Stimulated activated naive CD8-positive, alpha-beta T cell treated with anti-CD3 and anti-CD28 coated beads, Interleukin-15, amount 100 ng/mL, for 72 hours (primary cell): ENCODE data around the gene SYT17.

Source experiments
- ATAC-seq: fragments of 150-1000 bp; cut with Tn5 transposase; 2 replicates; pipeline ENCODE4 v1.10.0; 2021; ENCODE audit warnings: mild to moderate bottlenecking, moderate library complexity
- DNase-seq, 2 donors: peaks; one replicate each; pipeline ENCODE4 v3.0.0; 2021 to 2022
- H3K27ac Mint-ChIP-seq, 2 donors: one replicate each; pipeline ENCODE4 v1.8.0; 2022; ENCODE audit warnings: mild to moderate bottlenecking in 2 of 2, mixed read lengths in 2 of 2, moderate library complexity in 2 of 2
- H3K27me3 Mint-ChIP-seq: one replicate; pipeline ENCODE4 v1.8.0; 2022; ENCODE audit warnings: mixed read lengths
- H3K4me1 Mint-ChIP-seq: one replicate; pipeline ENCODE4 v1.8.0; 2022; ENCODE audit warnings: mild to moderate bottlenecking, mixed read lengths
- H3K4me3 Mint-ChIP-seq, 2 donors: one replicate each; pipeline ENCODE4 v1.8.0; 2022; ENCODE audit warnings: mild to moderate bottlenecking in 2 of 2, mixed read lengths in 2 of 2, moderate library complexity in 1 of 2
- H3K9me3 Mint-ChIP-seq, 2 donors: one replicate each; pipeline ENCODE4 v1.8.0; 2022; ENCODE audit warnings: mixed read lengths in 2 of 2

SYT17 gene

DNA sequence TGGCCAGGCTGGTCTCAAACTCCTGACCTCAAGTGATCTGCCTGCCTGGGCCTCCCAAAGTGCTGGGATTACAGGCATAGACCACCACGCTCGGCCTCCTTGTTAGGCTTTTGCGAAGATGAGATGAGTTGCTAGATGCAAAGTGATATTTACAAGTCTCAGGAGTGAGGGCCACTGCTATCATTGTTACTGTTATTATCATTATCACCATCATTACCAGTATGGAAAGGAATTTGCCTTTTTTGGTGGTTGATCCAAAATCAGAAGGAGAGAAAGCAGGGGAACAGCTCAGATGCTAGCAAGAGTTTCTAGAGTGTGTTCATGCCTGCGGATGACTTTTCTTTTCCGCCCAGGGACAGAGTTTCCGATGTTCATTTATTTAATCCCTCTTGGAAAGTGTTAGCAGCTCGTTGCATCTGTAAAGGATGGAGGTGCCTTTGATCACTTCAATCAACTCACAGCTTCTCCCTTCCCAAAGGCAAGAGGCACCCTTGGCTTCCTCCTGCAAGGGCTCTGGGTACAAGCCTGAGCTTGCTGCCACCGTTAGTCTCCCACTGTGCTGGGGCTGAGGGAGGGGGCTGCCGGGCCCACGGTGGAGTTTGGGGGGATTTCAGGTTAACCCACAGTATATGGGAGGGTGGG is 32.7 kb upstream of the SYT17 start:
- ATAC-seq, result no peak
- no peaks in the 10 kb centered on the region for H3K9me3 Mint-ChIP-seq
- H3K4me1 Mint-ChIP-seq, result peaks cover 14% of the 10 kb centered on the region
- H3K27me3 Mint-ChIP-seq, result peaks cover 11% of the 10 kb centered on the region
- no peak overlapping the region for H3K27ac Mint-ChIP-seq
- H3K4me3 Mint-ChIP-seq, result no peak overlapping the region
- no peak for DNase-seq

DNA sequence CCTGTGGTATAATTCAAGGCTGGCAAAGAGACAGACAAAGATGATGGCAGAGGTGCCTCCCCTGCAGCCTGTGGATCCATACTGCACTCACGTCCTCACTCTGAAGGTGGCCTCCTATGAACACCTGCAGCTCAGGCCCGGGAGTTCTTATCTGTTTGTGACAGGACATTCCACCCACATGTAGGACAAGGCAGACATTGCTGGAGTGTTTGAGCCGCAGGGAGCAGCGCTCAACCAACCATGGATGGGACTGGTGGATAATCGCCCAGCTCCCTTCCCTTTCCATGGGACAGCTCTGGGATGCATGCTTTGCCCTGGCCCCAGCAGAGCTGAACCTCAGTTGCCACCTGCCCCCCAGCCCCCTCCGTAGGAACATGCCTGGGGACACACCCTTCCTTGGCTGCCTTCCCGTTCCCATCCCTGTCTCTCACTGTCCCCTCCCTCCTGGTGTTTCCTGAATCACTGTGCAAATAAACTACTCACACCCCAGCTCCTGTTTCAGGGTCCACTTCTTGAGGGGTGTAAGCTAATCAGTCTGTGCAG is 32.1 kb upstream of the SYT17 start:
- Mint-ChIP-seq H3K27ac (no peak overlapping the region), H3K9me3 (no peaks in the 10 kb centered on the region), H3K4me3 (no peak overlapping the region), H3K4me1 (peaks cover 7% of the 10 kb centered on the region), H3K27me3 (peaks cover 17% of the 10 kb centered on the region)
- ATAC-seq (no peak), DNase-seq (no peak)

DNA sequence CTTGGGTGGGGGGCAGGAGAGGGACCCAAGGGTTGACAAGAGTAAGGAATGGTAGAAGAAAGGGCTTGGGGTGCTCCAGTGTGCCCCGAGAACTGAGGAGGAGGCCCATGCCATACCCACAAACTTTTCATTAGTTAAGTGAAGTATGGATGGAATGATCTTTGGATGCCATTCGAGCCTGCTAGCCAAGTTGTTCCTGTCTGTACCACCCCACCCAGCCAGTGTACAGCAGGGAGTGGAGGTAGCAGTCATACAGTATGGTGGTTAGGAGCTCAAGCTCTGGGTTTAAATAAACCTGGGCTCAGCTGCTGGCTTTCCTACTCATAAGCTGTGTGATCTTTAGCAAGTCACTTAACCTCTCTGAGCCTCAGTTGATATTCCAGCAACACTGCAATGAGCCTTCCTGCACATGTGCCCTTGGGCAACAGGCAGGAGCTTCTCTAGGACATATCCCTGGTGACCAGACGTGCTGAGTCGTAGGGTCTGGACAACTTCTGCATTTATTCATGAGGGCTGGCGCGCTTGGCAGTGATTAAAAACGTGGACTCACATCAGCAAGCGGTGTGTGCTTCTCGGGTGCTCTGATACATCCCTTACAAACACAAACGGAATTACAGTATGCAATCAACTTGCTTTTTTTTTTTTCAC is 31.4 kb upstream of the SYT17 start:
- H3K27me3 Mint-ChIP-seq, result peaks cover 24% of the 10 kb centered on the region
- H3K4me3 Mint-ChIP-seq, result no peak overlapping the region
- peaks cover under 1% of the 10 kb centered on the region for H3K4me1 Mint-ChIP-seq
- ATAC-seq (no peak), DNase-seq (no peak)
- no peak overlapping the region for H3K27ac Mint-ChIP-seq
- no peaks in the 10 kb centered on the region for H3K9me3 Mint-ChIP-seq

DNA sequence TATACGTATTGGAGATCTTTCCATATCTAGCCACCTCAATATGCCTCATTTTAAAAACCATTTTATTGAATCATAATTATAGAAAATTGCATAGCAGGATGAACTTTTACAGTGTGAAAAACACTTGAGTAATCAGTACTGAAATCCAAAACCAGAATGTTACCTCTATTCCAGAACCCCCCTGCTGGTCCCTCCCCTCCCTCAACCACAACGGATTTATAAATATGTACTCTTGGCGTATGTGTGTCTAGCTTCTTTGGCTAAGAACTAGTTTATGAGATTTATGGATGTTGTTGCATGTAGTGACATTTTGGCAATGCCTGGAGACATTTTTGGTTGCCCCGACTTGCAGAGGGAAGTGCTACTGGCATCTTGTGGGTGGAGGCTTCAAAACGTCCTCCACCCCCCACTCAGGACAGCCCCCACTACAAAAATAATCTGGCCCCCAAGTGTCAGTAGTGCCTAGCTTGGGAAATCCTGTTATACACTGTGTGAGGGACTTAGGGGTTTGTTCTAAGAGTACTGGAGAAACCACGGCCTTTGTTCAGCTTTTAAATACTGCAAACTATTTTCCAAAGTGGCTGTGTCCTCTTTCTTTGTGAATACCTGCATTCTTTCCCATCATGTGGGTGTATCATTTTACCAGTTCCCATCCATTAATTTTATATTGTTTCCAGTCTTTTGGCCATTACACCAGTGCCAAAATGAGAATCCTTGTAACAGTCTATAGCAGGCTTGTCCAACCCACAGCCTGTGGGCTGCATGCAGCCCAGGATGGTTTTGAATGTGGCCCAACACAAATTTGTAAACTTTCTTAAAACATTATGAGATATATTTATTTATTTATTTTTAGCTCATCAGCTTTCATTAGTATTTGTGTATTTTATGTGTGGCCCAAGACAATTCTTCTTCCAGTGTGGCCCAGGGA is 30.6 kb upstream of the SYT17 start:
- Mint-ChIP-seq H3K9me3 (no peaks in the 10 kb centered on the region), H3K4me1 (no peaks in the 10 kb centered on the region), H3K27me3 (peaks cover 24% of the 10 kb centered on the region), H3K27ac (no peak overlapping the region), H3K4me3 (no peak overlapping the region)
- DNase-seq, result no peak
- ATAC-seq, result no peak

DNA sequence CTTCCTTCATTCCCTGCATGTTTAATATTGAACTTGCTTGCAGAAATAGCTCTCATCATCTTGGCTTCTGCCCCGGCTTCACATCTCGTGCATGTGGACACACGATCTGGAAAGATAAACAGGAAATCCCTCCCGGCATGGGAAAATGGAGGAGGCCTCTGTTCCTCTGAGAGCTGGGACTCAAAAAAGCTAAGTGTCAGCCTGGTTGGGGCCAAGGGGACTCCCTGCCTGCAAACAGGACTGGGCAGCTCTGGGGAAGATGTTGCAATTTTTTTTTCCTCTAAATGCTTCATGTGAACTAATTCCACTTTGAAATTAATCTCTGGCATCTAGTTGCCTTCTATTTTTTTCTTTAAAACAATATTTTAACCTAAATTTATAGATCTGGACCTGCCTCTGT is 29.4 kb upstream of the SYT17 start:
- DNase-seq (no peak), ATAC-seq (no peak)
- no peaks in the 10 kb centered on the region for H3K9me3 Mint-ChIP-seq
- H3K4me3 Mint-ChIP-seq, result no peak overlapping the region
- H3K27me3 Mint-ChIP-seq, result peaks cover 24% of the 10 kb centered on the region
- no peak overlapping the region for H3K27ac Mint-ChIP-seq
- no peaks in the 10 kb centered on the region for H3K4me1 Mint-ChIP-seq

DNA sequence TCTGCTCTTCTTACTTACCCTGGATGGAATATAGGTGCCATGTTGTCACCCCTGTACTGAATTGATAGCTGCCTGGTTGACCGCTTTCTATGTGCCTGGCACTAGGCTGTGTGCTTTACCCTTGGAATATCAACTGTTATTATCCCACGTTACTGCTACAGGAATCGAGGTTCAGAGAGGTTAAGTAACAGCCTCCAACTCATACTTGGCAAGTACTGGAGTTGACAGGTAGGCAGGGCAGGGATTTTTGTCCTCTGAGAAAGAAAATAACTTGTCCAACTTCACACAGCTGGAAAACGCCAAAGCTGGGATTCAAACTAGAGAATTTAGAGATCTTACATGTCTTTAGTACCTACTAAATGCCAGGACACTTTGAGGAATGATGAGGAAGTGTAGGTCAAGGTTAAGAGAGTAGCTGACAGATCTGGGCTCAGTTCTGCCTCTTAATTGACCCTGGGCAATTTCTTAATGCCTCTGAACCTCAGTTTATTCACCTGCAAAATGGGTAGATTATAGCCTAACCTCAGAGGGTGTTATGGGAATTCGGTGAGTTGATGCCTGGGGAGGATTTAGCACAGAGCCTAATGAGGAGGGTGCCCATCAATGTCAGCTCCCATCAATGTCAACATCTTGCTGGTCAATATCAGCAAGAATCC is 28.5 kb upstream of the SYT17 start:
- Mint-ChIP-seq H3K4me1 (no peaks in the 10 kb centered on the region), H3K27me3 (peaks cover 26% of the 10 kb centered on the region), H3K27ac (no peak overlapping the region), H3K4me3 (no peak overlapping the region), H3K9me3 (no peaks in the 10 kb centered on the region)
- DNase-seq (no peak), ATAC-seq (no peak)

DNA sequence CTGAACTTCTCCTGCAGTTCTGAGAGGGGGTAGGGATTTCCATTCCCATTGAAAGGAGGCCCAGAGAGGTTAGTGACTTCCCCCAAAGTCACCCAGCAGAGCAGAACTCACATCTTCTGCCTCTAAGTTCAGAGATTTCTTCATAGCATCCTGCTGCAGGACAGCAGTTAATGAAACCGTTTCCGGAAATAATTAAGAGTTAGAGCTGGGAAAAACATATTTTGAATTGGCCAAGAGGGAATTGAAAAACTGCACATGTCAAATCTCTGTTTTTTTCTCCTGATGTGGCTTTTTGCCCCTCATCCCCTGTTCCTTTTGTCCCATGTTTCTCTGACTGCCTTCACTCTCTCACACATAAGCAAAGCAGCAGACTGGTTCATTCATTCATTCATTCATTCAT is 27.6 kb upstream of the SYT17 start:
- no peak overlapping the region for H3K4me3 Mint-ChIP-seq
- H3K4me1 Mint-ChIP-seq, result no peaks in the 10 kb centered on the region
- no peak overlapping the region for H3K27ac Mint-ChIP-seq
- DNase-seq (no peak), ATAC-seq (no peak)
- no peaks in the 10 kb centered on the region for H3K9me3 Mint-ChIP-seq
- H3K27me3 Mint-ChIP-seq, result peaks cover 33% of the 10 kb centered on the region

DNA sequence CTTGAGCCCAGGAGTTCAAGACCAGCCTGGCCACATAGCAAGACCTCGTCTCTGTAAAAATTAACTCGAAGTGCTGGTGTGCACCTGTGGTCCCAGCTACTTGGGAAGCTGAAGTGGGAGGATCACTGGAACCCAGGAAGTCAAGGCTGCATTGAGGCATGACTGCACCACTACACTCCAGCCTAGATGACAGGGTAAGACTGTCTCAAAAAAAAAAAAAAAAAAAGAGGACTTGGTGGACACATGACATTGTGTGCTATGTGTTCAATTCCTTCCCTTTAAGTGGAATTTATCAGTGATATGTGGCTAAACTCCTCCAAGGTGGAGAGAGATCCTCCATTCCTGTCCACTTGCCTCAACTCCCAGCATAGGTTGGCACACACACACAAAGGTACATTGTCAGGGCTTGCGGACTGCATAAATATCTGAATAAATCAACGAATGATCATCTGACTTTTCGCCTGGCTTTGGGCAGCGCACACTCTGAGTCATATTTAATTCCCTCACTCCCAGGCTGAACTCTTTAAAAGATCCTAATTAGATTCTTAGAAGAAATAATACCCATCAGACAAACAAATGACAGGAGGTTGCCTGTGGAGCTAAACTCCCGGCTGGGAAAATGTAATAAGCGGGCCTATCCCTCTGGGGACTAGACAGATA is 25.0 kb upstream of the SYT17 start:
- Mint-ChIP-seq H3K4me1 (no peaks in the 10 kb centered on the region), H3K27ac (no peak overlapping the region), H3K4me3 (no peak overlapping the region), H3K9me3 (peaks cover 0 to 9% of the 10 kb centered on the region in 2 donors), H3K27me3 (peaks cover 23% of the 10 kb centered on the region)
- ATAC-seq (no peak), DNase-seq (no peak)

DNA sequence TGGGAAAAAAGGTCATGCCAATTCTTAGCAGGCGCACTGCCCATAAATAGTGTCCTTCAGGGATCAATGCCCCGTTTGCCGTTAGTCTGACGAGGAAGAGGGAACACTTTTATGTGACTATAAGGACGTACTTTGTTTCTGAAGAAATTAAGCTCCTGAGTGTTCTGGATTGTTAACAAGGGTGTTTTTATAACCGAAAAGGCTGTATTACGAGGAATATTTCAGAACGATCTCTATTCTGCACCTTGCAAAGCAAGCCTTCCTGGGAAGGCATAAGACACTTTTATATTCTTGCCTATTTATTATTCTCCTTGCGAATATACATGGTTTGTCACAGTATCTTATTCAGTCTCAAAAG is 24.5 kb upstream of the SYT17 start:
- Mint-ChIP-seq H3K4me1 (no peaks in the 10 kb centered on the region), H3K9me3 (peaks cover 0 to 14% of the 10 kb centered on the region in 2 donors), H3K27ac (no peak overlapping the region), H3K4me3 (no peak overlapping the region), H3K27me3 (peaks cover 23% of the 10 kb centered on the region)
- no peak for DNase-seq
- no peak for ATAC-seq

DNA sequence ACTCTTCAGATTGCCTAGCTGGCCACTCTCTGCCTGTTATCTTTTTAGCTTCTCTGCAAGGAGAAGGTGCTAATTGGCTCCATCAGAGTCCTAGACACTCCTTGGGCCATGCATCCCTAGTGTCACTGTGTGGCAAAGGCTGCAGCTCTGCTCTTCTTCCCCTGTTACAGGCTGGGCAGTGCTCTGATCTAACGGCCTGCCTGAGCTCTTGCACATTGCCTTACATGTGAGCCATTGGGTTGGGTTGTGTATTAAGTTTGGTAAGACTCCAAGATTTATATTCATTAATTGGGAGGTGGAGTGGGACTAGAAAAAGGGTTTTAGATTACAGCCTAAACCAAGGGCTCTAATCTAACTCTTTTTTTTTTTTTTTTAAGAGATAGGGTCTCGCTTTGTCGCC is 23.0 kb upstream of the SYT17 start:
- no peak for DNase-seq
- peaks cover 29% of the 10 kb centered on the region for H3K27me3 Mint-ChIP-seq
- no peak for ATAC-seq
- H3K27ac Mint-ChIP-seq, result no peak overlapping the region
- H3K9me3 Mint-ChIP-seq, result peaks cover 0 to 19% of the 10 kb centered on the region in 2 donors
- no peaks in the 10 kb centered on the region for H3K4me1 Mint-ChIP-seq
- H3K4me3 Mint-ChIP-seq, result no peak overlapping the region

DNA sequence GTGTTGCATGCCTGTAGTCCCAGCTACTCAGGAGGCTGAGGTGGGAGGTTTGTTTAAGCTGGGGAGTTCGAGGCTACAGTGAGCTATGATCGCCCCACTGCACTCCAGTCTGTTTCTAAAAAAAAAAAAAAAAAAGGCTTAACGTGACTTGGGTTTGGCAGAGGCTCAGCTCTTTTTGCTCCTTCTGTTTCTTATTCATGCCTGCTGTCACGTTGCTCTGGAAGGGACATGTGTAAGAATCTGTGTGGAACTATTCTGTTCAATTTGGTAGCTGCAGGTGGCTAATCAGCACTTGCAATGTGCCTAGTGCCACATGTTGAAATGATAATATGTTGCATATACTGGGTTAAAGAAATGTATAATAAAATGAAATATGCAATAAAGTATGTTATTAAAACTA is 20.9 kb upstream of the SYT17 start:
- no peak overlapping the region for H3K27ac Mint-ChIP-seq
- H3K9me3 Mint-ChIP-seq, result peaks cover 0 to 19% of the 10 kb centered on the region in 2 donors
- H3K27me3 Mint-ChIP-seq, result peaks cover 29% of the 10 kb centered on the region
- H3K4me3 Mint-ChIP-seq, result no peak overlapping the region
- ATAC-seq, result no peak
- no peak for DNase-seq
- no peaks in the 10 kb centered on the region for H3K4me1 Mint-ChIP-seq

DNA sequence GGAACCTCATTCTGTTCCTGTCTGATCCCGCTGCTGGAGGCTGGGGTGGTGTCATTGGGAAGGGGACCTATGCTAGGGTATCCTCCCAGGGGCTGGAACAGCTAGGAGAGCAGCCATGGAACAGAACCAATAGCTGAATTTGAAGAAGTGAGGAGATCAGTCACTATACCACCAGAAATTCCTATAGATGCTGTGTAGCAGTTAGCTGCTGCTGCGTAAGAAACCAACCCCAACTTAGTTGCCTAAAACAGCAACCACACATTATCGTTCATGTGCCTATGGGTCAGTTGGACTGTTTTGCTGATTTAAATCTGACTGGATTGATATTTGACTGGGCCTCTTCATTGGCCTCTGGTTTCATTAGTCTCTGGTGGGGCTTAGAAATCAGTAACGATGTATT is 20.4 kb upstream of the SYT17 start:
- peaks cover 0 to 19% of the 10 kb centered on the region in 2 donors for H3K9me3 Mint-ChIP-seq
- H3K27ac Mint-ChIP-seq, result no peak overlapping the region
- ATAC-seq, result no peak
- no peak for DNase-seq
- no peak overlapping the region for H3K4me3 Mint-ChIP-seq
- H3K4me1 Mint-ChIP-seq, result no peaks in the 10 kb centered on the region
- peaks cover 29% of the 10 kb centered on the region for H3K27me3 Mint-ChIP-seq

DNA sequence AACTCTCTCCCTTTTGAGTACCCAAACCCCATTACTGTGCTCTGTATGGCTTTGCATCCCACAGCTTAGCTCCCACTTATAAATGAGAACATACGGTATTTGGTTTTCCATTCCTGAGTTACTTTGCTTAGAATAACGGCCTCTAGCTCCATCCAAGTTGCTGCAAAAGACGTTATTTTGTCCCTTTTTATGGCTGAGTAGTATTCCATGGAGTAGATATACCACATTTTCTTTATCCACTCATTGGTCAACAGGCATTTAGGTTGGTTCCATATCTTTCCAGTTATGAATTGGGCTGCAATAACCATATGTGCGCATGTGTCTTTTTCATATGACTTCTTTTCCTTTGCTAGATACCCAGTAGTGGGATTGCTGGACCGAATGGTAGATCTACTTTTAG is 19.9 kb upstream of the SYT17 start:
- DNase-seq, result no peak
- Mint-ChIP-seq H3K9me3 (peaks cover 0 to 22% of the 10 kb centered on the region in 2 donors), H3K4me3 (no peak overlapping the region), H3K27me3 (peaks cover 33% of the 10 kb centered on the region), H3K27ac (no peak overlapping the region), H3K4me1 (no peaks in the 10 kb centered on the region)
- ATAC-seq, result no peak

DNA sequence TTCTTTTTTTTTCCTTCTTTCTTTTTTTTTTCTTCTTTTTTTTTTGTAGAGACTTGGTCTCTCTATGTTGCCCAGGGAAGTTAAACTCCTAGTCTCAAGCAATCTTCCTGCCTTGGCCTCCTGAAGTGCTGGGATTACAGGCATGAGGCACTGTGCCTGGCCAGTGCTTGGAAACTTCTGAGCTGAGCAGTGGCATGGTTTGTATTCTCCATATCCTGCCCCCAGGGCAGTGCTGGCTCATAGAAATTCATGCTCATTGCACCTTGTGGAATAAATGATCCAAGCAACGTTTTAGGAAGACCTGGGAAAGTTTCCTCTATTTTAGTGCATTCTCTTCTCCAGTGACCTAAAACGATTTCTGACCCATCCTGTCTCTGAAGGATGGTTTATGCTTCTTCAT is 16.7 kb upstream of the SYT17 start:
- no peak for ATAC-seq
- DNase-seq, result no peak
- H3K4me1 Mint-ChIP-seq, result no peaks in the 10 kb centered on the region
- no peak overlapping the region for H3K27ac Mint-ChIP-seq
- peaks cover 28% of the 10 kb centered on the region for H3K27me3 Mint-ChIP-seq
- H3K4me3 Mint-ChIP-seq, result no peak overlapping the region
- H3K9me3 Mint-ChIP-seq, result peaks cover 3 to 26% of the 10 kb centered on the region in 2 donors

DNA sequence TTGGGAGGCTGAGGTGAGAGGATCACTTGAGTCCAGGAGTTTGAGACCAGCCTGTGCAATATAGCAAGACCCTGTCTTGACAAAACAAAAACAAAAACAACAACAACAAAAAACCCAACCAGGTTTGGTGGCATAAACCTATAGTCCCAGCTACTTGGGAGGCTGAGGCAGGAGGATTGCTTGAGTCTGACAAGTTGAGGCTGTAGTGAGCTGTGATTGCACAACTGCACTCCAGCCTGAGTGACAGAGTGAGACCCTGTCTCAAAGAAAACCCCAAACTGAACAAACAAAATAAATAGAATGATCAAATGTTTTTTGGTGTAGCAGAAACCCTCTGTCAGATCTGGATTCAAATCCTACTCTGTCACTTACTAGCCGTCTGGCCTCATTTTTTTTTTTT is 16.0 kb upstream of the SYT17 start:
- H3K4me1 Mint-ChIP-seq, result no peaks in the 10 kb centered on the region
- H3K4me3 Mint-ChIP-seq, result no peak overlapping the region
- no peak overlapping the region for H3K27ac Mint-ChIP-seq
- H3K27me3 Mint-ChIP-seq, result peaks cover 28% of the 10 kb centered on the region
- H3K9me3 Mint-ChIP-seq, result peaks cover 7 to 26% of the 10 kb centered on the region in 2 donors
- no peak for ATAC-seq
- no peak for DNase-seq
